Stomach (tissue), 4 donors: ENCODE results near the gene GRAMD1A.

Experiments
- POLR2A ChIP-seq, 4 donors: fragments of 450-650 bp; IDR thresholded peaks; one replicate each; pipeline ENCODE4 v1.6.1; 2016; ENCODE audit warnings: antibody characterized with exemption in 4 of 4, control low read depth in 2 of 4, mild to moderate bottlenecking in 1 of 4, moderate library complexity in 1 of 4
- TF ChIP-seq, protein P1 (sequence below), 7 experiments: fragments of 450-650 bp in 4 of 7; fragments of 200-600 bp in 3 of 7; sonication (generic) in 3 of 7; IDR thresholded peaks; one replicate each; pipeline ENCODE4 v1.5.1; 2016 to 2019; ENCODE audit warnings: antibody characterized with exemption in 7 of 7, control low read depth in 2 of 7, mild to moderate bottlenecking in 1 of 7

GRCh38 chr19:35059006-35059798, 59.1 kb downstream of the GRAMD1A start:
- TF ChIP-seq, protein P1, sequence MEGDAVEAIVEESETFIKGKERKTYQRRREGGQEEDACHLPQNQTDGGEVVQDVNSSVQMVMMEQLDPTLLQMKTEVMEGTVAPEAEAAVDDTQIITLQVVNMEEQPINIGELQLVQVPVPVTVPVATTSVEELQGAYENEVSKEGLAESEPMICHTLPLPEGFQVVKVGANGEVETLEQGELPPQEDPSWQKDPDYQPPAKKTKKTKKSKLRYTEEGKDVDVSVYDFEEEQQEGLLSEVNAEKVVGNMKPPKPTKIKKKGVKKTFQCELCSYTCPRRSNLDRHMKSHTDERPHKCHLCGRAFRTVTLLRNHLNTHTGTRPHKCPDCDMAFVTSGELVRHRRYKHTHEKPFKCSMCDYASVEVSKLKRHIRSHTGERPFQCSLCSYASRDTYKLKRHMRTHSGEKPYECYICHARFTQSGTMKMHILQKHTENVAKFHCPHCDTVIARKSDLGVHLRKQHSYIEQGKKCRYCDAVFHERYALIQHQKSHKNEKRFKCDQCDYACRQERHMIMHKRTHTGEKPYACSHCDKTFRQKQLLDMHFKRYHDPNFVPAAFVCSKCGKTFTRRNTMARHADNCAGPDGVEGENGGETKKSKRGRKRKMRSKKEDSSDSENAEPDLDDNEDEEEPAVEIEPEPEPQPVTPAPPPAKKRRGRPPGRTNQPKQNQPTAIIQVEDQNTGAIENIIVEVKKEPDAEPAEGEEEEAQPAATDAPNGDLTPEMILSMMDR (IDR thresholded peaks at IDR 0.05): no peak
- TF ChIP-seq POLR2A (IDR thresholded peaks at IDR 0.05): no peak
